Measurements from ENCODE around the gene GYS1.
"Not testable (repeated sequence)": the region's sequence is repeated elsewhere in the genome, so short reads cannot be mapped to it uniquely, and the experiment has no call there.

Gene GYS1

DNA sequence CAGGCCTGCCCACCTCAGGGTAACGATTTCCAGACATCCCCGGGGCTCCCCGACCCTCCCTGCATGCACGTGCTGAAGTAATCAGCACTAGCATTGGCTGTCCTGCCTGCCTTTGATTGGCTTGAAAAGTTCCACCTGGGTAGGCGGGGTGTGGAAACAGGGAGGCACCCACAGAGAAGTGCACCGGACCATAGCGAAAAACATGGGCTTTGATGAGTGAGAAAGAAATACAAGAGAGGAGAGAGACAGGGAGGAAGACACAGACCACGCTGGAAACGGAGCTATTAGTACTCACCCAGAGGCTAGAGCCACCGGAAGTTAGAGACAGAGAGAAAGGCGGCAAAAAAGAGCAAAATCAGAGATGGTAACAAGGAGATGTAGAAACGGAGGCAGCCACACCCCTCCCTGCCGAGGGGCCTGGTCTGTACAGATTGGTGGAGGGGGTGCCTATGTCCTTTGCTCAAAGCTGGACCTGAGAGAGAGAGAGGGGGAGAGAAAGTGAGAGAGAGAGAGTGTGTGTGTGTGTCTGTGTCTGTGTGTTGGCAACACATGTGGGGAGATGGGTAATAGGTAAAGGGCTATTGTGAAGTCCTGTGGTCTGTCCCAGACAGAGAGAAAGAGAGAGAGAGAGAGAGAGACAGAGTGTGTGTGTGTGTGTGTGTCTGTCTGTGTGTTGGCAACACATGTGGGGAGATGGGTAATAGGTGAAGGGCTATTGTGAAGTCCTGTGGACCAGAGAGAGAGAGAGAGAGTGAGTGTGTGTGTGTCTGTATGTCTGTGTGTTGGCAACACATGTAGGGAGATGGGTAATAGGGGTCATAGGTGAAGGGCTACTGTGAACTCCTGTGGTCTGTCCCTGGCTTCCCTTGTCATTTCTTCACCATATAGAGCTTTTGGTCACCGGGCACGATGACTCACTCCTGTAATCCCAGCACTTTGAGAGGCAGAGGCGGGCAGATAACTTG, 28.1 kb upstream of the GYS1 start:
- peak overlapping the region; percentile 3 for H3K4me3 Mint-ChIP-seq
- H3K27ac Mint-ChIP-seq, result peak overlapping the region; percentile 0

DNA sequence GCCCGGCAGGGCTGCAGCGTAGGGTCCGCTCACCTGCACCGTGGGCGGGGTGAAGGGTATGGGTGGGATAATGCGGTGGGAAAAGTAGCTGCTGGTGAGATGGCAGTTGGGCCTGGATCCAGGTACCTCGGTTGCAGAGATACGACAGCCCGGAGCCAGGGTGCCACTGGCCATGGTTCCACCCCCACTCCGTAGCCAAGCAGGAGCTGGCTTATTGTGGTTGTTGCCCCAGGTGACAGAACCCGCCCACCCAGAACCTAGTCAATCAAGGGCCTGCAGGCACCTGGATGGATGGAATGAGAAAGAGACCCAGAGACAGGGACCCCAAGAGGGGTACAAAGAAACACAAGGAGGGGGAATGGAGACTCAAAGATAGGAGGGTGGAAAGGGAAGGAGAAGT, 27.2 kb upstream of the GYS1 start:
- Mint-ChIP-seq H3K27ac (peak overlapping the region; percentile 0), H3K4me3 (peak overlapping the region; percentile 78), H3K4me1 (peaks cover 30% of the 10 kb centered on the region), H3K27me3 (no peaks in the 10 kb centered on the region), H3K9me3 (no peaks in the 10 kb centered on the region), H3K36me3 (peaks cover 8% of the 10 kb centered on the region)
- ATAC-seq, result no peak

More for the DNA sequence above, 28.1 kb upstream of the GYS1 start:
- Mint-ChIP-seq H3K36me3 (no peaks in the 10 kb centered on the region), H3K4me1 (peaks cover 30% of the 10 kb centered on the region), H3K27me3 (no peaks in the 10 kb centered on the region), H3K9me3 (no peaks in the 10 kb centered on the region)
- no peak for ATAC-seq

DNA sequence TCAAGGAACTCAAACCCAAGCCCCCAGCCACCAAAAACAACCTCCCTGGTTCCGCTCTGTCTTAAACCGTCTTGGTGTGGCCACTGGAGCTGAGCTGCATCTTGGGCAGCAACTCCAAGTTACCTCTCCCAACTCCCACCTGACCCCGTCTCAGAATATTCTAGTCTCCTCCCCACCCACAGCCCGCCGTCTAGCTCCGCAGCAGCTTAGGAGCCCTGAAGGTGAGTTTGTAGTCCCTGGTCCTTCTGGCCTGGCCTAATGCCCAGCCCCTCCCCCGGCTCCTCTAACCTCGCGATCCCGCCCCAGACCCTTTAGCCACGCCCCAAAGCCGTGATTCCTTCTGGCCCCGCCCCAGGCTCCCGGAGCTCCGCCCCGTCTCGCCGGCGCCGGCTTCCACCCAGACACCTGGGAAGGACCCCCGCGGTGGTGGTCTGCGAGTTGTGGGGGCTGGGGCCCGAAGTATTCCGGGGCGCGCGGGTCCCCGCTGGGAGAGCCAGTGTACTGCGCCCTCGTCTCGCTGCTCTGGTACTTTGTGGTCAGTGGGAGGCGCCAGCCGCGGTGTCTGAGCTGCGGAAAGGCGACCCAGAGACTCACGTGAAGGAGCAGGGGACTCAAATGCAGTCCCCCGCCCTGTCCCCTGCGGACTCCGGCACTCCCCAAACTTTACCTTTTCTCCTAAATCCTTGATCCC, 26.3 kb upstream of the GYS1 start:
- Mint-ChIP-seq H3K36me3 (peaks cover 12% of the 10 kb centered on the region), H3K9me3 (no peaks in the 10 kb centered on the region), H3K27me3 (no peaks in the 10 kb centered on the region), H3K4me3 (peak overlapping the region; percentile 78), H3K4me1 (peaks cover 30% of the 10 kb centered on the region), H3K27ac (peak overlapping the region; percentile 61)
- peak; percentile 49 for ATAC-seq

DNA sequence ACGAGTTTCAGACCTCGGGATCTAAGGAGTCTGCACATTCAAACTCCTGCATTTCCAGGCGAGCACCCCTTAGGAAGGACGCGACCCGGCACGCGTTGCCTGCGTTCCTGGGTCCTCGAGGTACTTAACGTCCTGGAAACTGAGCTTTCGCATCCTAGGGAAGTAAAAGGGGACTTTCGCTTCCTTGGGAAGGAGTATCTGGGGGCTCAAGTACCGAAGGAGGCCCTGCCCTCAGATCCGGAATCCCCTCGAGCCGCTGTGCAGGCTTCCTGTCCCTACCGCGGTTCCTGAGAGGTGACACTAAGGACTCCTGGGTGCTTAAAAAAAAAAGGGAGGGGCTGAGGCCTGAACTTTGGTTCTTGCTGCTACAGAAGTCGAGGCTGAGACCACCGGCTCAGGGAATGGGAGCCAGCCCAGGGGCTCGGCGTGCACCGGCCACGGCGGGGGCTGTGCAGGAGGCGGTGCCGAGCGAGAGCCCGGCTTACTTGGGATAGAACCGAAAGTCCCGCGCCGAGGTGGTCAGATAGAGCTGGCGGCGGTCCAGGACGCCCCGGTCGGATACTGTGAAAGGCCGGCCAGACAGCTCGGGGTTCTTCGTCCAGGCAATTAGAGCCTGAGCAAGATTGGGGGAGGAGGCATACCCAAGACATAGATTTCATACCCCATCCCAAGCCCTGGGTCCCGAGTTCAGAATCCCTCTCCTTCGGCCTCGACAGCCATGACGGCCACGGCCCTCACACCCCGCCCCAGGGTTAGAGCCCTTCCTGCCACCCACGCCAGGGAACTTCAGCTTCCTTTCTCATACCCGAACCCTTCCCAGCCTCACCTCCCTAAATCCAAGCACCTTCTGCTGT, 25.5 kb upstream of the GYS1 start:
- Mint-ChIP-seq H3K27ac (peak overlapping the region; percentile 61), H3K36me3 (peaks cover 14% of the 10 kb centered on the region), H3K4me1 (peaks cover 30% of the 10 kb centered on the region), H3K4me3 (peak overlapping the region; percentile 78)
- not testable (repeated sequence) for H3K27me3 Mint-ChIP-seq, ATAC-seq, H3K9me3 Mint-ChIP-seq

DNA sequence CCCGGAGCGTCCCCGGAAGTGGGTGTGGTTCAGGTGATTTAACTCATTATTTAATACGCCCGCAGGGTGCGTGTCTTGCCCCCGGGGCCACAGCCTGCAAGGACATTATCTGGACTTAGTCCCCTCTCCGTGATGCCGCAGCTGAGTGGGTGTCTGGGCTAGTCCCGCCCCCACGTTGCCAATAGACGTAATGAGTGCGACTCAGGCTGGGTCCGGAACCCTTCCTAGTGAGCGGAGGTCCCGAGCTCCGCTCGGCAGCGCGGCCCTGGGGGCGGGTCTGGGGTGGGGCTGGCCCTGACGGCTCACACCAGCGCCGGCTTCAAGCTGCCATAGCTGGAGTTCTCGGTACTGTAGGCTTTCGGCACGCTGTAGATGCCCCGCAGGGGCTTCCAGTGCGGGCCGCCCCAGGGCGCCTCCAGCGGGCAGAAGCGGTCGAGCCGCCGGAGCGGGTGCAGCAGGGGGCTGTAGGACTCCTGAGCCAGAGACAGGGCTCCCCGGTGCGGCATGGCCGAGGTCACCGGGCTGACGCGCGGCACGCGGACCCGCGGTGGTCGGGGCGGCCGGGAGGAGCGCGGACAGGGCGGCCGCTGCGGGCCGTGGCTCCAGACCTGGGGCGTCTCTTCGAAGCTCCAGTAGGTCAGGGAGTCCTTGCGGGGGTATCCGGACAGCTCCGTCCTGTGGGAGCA, 24.7 kb upstream of the GYS1 start:
- peaks cover 17% of the 10 kb centered on the region for H3K36me3 Mint-ChIP-seq
- ATAC-seq, result peak; percentile 84
- H3K4me3 Mint-ChIP-seq, result peak overlapping the region; percentile 78
- peaks cover 30% of the 10 kb centered on the region for H3K4me1 Mint-ChIP-seq
- no peak overlapping the region for H3K27ac Mint-ChIP-seq
- no peaks in the 10 kb centered on the region for H3K27me3 Mint-ChIP-seq
- no peaks in the 10 kb centered on the region for H3K9me3 Mint-ChIP-seq

DNA sequence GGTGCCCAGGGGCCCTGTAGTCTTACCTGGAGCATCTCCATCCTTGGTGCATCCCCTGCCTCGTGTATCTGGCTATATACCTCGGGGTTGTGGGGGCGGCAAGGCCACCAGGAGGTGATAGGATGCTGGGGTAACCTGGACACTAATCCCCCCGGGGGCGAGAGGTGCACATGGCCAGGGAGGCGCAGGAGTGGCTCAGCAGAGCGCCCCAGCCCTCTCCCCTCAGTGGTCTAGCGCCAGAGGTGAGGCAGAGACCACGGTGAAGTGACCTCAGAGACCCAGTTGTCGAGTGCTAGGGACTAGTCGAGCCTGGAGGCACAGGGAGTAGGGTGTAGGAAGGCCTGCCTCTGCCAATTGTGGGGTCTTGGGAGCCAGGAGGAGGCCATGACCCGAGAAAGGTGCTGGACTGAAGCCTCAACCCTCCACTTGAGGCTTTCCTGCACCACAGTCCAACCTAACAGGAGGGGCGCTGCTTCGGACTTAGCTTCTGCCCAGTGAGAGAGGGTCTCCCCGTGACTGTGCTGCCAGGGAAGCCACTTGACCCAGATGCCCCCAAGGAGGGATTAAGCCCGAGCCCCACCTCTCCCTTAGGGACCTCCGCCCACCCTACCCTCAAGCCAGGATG, 24.0 kb upstream of the GYS1 start, which contains the start of gene LHB:
Gene LHB (minus strand): TSS at position 51 of the 625 bp plus-strand sequence. CDS start 10 bp downstream, at position 41.
- Mint-ChIP-seq H3K4me3 (peak within 1 kb of the TSS; percentile 78), H3K4me1 (peaks cover 30% of the 10 kb centered on the region), H3K27ac (no peak within 1 kb of the TSS), H3K9me3 (no peaks in the 10 kb centered on the region), H3K27me3 (no peaks in the 10 kb centered on the region), H3K36me3 (peaks cover 17% of the 10 kb centered on the region)
- no peak for ATAC-seq

DNA sequence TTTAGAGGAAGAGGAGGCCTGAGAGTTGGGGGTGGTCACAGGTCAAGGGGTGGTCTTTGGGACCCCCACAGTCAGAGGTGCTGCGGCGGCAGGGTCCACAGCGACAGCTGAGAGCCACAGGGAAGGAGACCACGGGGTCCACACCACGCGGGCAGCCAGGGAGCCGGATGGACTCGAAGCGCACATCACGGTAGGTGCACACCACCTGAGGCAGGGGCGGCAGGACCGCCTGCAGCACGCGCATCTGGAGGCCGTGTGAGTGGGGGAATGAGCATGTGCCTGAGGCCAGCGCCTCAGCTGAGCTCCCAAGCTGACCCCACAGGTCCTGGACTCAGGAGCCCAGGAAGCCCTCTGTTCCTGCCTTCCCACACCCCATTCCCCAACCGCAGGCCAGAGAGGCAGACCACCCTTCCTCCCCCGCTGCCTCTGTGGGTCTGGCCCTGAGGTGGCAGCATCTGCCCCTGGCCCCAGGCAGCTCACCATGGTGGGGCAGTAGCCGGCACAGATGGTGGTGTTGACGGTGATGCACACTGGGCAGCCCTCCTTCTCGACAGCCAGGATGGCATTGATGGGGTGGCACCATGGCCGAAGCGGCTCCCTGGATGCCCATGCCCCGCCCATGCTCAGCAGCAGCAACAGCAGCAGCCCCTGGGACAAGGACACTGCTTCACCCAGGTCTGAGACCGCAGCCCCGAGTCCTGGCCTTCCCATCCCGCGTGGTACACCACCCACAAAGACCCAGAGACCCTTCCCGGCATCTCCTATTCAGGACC, 23.1 kb upstream of the GYS1 start:
- no peak overlapping the region for H3K4me3 Mint-ChIP-seq
- H3K9me3 Mint-ChIP-seq, result no peaks in the 10 kb centered on the region
- peaks cover 26% of the 10 kb centered on the region for H3K4me1 Mint-ChIP-seq
- H3K36me3 Mint-ChIP-seq, result peaks cover 21% of the 10 kb centered on the region
- H3K27me3 Mint-ChIP-seq, result no peaks in the 10 kb centered on the region
- ATAC-seq, result no peak
- no peak overlapping the region for H3K27ac Mint-ChIP-seq

DNA sequence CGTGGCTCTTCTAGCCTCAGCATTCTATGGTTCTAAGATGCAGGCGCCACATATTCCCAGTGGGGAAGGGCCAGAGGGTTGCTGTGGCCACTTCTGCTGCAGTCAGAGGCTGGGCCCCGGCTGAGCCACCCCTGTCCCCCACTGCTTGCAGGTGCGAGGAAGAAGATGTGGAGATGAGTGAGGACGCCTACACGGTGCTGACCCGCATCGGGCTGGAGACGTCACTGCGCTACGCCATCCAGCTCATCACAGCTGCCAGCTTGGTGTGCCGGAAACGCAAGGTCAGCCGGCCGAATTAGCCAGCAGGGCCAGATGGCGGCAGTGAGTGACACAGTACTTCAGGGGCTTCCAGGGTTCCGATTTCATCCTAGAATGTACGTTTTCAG, 21.8 kb upstream of the GYS1 start:
- Mint-ChIP-seq H3K27me3 (no peaks in the 10 kb centered on the region), H3K36me3 (peaks cover 35% of the 10 kb centered on the region), H3K4me3 (no peak overlapping the region), H3K27ac (no peak overlapping the region), H3K9me3 (no peaks in the 10 kb centered on the region), H3K4me1 (peaks cover 13% of the 10 kb centered on the region)
- ATAC-seq, result no peak

DNA sequence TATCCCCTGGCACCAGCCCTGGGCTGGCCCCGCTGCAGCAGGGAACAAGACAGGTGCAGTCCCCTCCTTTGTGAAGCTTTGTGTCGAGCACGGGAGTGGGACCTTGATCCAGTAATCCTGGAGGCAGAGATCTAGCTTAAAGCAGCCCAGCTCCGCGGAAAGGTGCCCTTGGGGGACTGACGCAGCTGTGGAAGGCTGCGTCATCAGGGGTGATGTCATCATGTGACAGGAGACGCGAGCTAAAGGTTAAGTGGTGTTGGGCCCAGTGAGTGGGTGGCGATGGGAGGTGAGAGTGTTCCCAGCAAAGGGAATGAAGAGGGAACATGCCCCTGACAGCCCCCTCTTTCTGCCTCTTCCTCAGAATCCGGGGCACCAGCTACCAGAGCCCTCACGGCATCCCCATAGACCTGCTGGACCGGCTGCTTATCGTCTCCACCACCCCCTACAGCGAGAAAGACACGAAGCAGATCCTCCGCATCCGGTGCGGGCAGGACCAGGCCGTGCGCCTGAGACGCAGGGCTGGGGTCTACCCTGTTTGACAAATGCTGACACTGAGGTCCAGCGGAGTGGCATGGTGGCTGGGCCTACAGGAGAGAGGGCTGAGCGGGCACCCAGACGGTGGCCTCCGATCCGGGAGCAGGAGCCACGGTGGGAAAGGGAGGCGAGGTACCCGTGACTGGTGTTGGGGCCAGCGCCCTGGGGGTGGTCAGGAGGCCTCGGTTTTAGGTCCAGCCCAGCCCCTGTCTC, 21.2 kb upstream of the GYS1 start:
- no peak for ATAC-seq
- H3K9me3 Mint-ChIP-seq, result no peaks in the 10 kb centered on the region
- H3K27me3 Mint-ChIP-seq, result no peaks in the 10 kb centered on the region
- no peak overlapping the region for H3K4me3 Mint-ChIP-seq
- H3K36me3 Mint-ChIP-seq, result peaks cover 40% of the 10 kb centered on the region
- H3K4me1 Mint-ChIP-seq, result peaks cover 10% of the 10 kb centered on the region
- no peak overlapping the region for H3K27ac Mint-ChIP-seq

DNA sequence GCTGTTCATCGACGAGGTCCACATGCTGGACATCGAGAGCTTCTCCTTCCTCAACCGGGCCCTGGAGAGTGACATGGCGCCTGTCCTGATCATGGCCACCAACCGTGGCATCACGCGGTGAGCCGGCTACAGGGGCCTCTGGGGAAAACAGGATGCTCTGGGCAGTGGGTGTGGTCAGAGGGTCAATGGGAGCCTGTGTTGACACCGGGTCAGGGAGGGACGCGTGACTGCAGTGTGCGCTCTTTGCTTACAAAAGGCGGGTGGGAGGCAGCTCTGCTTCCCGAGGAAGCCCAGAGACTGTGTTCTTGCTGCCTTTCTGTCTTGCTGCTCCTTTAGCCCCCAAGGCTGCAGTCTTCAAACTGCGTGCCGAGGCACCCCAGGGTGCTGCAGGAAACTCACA, 18.1 kb upstream of the GYS1 start:
- Mint-ChIP-seq H3K9me3 (no peaks in the 10 kb centered on the region), H3K36me3 (peaks cover 50% of the 10 kb centered on the region), H3K4me1 (no peaks in the 10 kb centered on the region), H3K27me3 (no peaks in the 10 kb centered on the region), H3K4me3 (no peak overlapping the region), H3K27ac (no peak overlapping the region)
- no peak for ATAC-seq

DNA sequence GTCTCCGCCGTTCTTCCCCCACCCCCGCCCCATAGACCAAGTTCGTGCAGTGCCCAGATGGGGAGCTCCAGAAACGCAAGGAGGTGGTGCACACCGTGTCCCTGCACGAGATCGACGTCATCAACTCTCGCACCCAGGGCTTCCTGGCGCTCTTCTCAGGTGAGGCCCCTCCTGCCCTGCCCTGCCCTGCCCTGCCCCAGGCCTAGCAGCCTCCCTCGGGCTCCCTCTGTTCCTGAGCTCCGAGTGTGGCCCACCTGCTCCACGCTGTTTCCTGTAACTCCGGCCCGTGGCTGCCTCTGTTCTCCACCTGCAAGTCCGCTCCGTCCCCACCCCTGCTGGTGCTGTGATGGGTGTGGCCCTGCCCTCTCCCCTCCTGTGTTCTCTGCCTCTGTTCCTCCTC, 17.3 kb upstream of the GYS1 start:
- no peaks in the 10 kb centered on the region for H3K4me1 Mint-ChIP-seq
- peaks cover 50% of the 10 kb centered on the region for H3K36me3 Mint-ChIP-seq
- no peaks in the 10 kb centered on the region for H3K9me3 Mint-ChIP-seq
- H3K4me3 Mint-ChIP-seq, result no peak overlapping the region
- H3K27ac Mint-ChIP-seq, result no peak overlapping the region
- no peak for ATAC-seq
- no peaks in the 10 kb centered on the region for H3K27me3 Mint-ChIP-seq

DNA sequence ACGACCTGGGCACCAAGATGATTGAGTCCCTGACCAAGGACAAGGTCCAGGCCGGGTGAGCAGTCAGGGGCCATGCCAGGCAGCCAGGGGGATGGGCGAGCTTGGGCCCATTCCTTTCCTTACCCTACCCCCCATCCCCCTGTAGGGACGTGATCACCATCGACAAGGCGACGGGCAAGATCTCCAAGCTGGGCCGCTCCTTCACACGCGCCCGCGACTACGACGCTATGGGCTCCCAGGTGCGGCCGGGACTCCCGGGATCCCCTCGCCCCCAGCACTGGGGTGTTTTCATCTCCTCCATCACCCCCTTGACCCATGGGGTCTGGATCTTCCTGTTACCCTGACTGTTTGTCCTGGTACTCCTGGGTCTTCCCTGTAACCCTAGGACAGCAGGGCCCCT, 16.7 kb upstream of the GYS1 start:
- H3K27ac Mint-ChIP-seq, result no peak overlapping the region
- no peaks in the 10 kb centered on the region for H3K4me1 Mint-ChIP-seq
- H3K27me3 Mint-ChIP-seq, result no peaks in the 10 kb centered on the region
- H3K9me3 Mint-ChIP-seq, result no peaks in the 10 kb centered on the region
- no peak overlapping the region for H3K4me3 Mint-ChIP-seq
- peaks cover 50% of the 10 kb centered on the region for H3K36me3 Mint-ChIP-seq
- no peak for ATAC-seq

DNA sequence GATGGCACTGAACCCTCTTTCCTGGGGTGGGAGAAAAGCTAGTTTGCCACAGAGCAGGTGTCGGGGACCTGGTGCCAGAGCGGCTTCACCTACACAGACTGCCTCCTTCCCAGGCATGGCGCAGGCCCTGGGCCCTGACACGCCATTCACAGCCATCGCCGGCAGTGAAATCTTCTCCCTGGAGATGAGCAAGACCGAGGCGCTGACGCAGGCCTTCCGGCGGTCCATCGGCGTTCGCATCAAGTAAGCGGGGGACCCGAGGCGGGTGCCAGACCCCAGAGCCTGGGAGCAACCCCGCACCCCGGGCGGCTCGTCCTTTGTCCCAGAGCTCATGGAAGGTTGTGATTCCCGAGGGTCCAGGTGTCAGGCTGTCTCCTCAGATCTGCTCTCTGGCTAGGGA, 13.8 kb upstream of the GYS1 start:
- Mint-ChIP-seq H3K4me1 (no peaks in the 10 kb centered on the region), H3K36me3 (peaks cover 70% of the 10 kb centered on the region), H3K27ac (no peak overlapping the region), H3K9me3 (no peaks in the 10 kb centered on the region), H3K4me3 (no peak overlapping the region), H3K27me3 (no peaks in the 10 kb centered on the region)
- no peak for ATAC-seq

All from stimulated activated memory B cell treated with anti-CD40 and anti-IgM and Interleukin-4, amounts not matched to agents 10 μg/mL and 1 μg/mL and 100 μg/mL, for 72 hours (primary cell).